Measurements from ENCODE around the gene FBXO22.

FBXO22 gene

DNA sequence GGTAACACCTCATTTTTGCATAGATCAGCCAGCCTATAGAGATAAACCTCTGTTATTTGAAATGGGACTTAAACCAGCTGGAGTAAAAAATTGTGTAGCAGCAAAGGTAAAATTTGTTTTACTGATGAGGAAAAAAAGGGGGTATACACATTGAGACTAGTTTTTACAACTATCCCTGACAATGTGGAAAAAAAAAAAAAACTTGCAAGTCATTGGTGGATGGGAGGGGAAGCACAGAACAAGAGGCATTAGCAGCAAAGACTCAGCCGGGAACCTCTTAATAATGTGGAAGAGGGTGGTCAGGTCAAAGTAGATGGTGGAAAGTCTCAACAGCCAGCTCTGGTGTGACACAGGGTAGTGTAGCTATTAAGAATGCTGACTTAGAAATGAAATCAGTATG is 14.5 kb downstream of the FBXO22 start:
- Histone ChIP-seq H2AFZ (ENCODE audit: low read length) (no peak overlapping the region), H3K4me2 (ENCODE audit: low read length) (no peak overlapping the region), H4K20me1 (ENCODE audit: insufficient read depth, low read length) (no peaks in the 10 kb centered on the region), H3K4me3 (ENCODE audit: low read depth, low read length, poor library complexity, severe bottlenecking) (no peak overlapping the region), H3K9ac (ENCODE audit: low read length) (no peak overlapping the region), H3K27ac (ENCODE audit: low read depth, low read length, poor library complexity, severe bottlenecking) (no peak overlapping the region), H3K79me2 (ENCODE audit: insufficient read depth, low read length) (peaks cover 6% of the 10 kb centered on the region; the same call in 1 of the 2 replicates), H3F3A (ENCODE audit: insufficient read depth, low read length) (no peaks in the 10 kb centered on the region), H3K9me2 (ENCODE audit: low read depth, low read length) (no peaks in the 10 kb centered on the region), H3K27me3 (ENCODE audit: insufficient read depth, low read length) (no peaks in the 10 kb centered on the region), H3K9me3 (ENCODE audit: low read length) (no peaks in the 10 kb centered on the region), H3K4me1 (ENCODE audit: insufficient read depth, low read length, severe bottlenecking) (no peaks in the 10 kb centered on the region), H3K36me3 (ENCODE audit: insufficient read depth, low read length) (peaks cover 70% of the 10 kb centered on the region)
- TF ChIP-seq, protein P1, sequence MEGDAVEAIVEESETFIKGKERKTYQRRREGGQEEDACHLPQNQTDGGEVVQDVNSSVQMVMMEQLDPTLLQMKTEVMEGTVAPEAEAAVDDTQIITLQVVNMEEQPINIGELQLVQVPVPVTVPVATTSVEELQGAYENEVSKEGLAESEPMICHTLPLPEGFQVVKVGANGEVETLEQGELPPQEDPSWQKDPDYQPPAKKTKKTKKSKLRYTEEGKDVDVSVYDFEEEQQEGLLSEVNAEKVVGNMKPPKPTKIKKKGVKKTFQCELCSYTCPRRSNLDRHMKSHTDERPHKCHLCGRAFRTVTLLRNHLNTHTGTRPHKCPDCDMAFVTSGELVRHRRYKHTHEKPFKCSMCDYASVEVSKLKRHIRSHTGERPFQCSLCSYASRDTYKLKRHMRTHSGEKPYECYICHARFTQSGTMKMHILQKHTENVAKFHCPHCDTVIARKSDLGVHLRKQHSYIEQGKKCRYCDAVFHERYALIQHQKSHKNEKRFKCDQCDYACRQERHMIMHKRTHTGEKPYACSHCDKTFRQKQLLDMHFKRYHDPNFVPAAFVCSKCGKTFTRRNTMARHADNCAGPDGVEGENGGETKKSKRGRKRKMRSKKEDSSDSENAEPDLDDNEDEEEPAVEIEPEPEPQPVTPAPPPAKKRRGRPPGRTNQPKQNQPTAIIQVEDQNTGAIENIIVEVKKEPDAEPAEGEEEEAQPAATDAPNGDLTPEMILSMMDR (IDR thresholded peaks at IDR 0.05; ENCODE audit: low read length) = no peak

DNA sequence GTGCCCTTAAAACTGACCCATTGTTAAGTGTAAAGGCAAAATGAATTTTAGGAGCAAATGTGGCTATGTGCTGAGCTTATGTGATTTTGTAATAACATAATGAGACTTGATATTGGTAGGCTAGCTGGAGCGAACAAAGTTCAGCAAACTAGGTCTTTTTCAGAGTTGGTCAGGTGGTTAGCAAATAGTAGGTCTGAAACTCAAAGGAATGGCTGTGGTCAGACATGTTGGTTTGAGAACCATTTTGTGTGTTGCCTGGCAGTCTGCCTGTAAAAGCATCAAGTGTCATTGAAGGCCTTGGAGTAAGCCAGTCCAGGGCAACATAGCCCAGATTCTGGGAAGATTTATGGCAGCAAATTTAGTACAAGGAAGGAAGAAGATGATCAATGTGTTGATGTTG is 16.4 kb downstream of the FBXO22 start:
- Histone ChIP-seq H3K4me1 (ENCODE audit: insufficient read depth, low read length, severe bottlenecking) (no peaks in the 10 kb centered on the region), H3K9ac (ENCODE audit: low read length) (no peak overlapping the region), H3K79me2 (ENCODE audit: insufficient read depth, low read length) (no peaks in the 10 kb centered on the region), H3K27me3 (ENCODE audit: insufficient read depth, low read length) (no peaks in the 10 kb centered on the region), H3K4me2 (ENCODE audit: low read length) (no peak overlapping the region), H4K20me1 (ENCODE audit: insufficient read depth, low read length) (no peaks in the 10 kb centered on the region), H3K9me3 (ENCODE audit: low read length) (no peaks in the 10 kb centered on the region), H3K4me3 (ENCODE audit: low read depth, low read length, poor library complexity, severe bottlenecking) (no peak overlapping the region), H3F3A (ENCODE audit: insufficient read depth, low read length) (no peaks in the 10 kb centered on the region), H3K9me2 (ENCODE audit: low read depth, low read length) (no peaks in the 10 kb centered on the region), H3K36me3 (ENCODE audit: insufficient read depth, low read length) (peaks cover 56% of the 10 kb centered on the region), H3K27ac (ENCODE audit: low read depth, low read length, poor library complexity, severe bottlenecking) (no peak overlapping the region), H2AFZ (ENCODE audit: low read length) (no peak overlapping the region)
- TF ChIP-seq EZH2 (IDR thresholded peaks at IDR 0.05; ENCODE audit: borderline replicate concordance, low read length) = no peak
- TF ChIP-seq, protein P1 (IDR thresholded peaks at IDR 0.05; ENCODE audit: low read length) = no peak

DNA sequence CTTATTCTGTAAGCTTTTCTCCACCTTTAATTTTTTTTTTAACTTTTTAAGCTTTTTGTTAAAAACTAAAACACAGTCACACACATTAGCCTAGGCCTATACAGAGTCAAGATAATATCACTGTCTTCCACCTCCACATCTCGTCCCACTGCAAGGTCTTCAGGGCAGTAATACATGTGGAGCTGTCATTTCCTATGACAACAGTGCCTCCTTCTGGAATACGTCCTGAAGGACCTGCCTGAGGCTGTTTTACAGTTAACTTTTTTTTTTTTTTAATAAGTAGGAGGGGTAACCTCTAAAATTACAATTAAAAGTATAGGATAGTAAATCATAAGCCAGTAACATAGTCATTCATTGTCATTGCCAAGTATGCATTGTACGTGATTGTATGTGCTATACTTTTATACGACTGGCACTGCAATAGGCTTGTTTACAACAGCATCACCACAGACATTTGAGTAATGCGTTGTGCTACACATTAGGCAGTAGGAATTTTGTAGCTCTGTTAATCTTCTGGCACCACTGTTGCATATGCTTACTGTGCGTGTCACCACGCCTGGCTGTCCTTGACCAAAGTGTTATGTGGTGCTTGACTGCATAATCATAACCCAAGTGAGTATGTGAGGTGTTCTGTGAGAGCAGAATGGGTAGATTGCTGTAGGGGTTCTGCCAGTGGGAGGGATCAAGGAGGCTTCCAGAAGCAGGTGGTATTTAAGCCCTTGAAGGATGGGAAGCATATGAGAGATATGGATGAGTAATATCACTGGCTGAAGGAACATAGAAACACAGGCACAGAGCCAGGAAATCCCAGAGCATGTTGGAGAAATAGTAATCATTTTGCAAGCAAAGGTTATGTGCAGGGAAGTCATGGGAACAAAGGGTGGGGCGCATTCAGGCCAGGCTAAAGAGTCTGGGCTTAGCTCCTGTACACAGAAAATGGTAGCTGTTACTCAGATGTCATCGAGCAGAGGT is 18.3 kb downstream of the FBXO22 start:
- H3F3A ChIP-seq (ENCODE audit: insufficient read depth, low read length) = no peaks in the 10 kb centered on the region
- peaks cover 58% of the 10 kb centered on the region for H3K36me3 ChIP-seq (ENCODE audit: insufficient read depth, low read length)
- TF ChIP-seq, protein P1 (IDR thresholded peaks at IDR 0.05; ENCODE audit: low read length) = peak; percentile 36
- no peak for TF ChIP-seq EZH2 (IDR thresholded peaks at IDR 0.05; ENCODE audit: borderline replicate concordance, low read length)
- no peaks in the 10 kb centered on the region for H3K9me2 ChIP-seq (ENCODE audit: low read depth, low read length)
- no peak overlapping the region for H3K27ac ChIP-seq (ENCODE audit: low read depth, low read length, poor library complexity, severe bottlenecking)
- H3K27me3 ChIP-seq (ENCODE audit: insufficient read depth, low read length) = no peaks in the 10 kb centered on the region
- no peaks in the 10 kb centered on the region for H4K20me1 ChIP-seq (ENCODE audit: insufficient read depth, low read length)
- H2AFZ ChIP-seq (ENCODE audit: low read length) = no peak overlapping the region
- H3K4me2 ChIP-seq (ENCODE audit: low read length) = no peak overlapping the region
- H3K79me2 ChIP-seq (ENCODE audit: insufficient read depth, low read length) = no peaks in the 10 kb centered on the region
- H3K9me3 ChIP-seq (ENCODE audit: low read length) = no peaks in the 10 kb centered on the region
- no peak overlapping the region for H3K4me3 ChIP-seq (ENCODE audit: low read depth, low read length, poor library complexity, severe bottlenecking)
- H3K4me1 ChIP-seq (ENCODE audit: insufficient read depth, low read length, severe bottlenecking) = peaks cover 16% of the 10 kb centered on the region
- H3K9ac ChIP-seq (ENCODE audit: low read length) = no peak overlapping the region

All from OCI-LY1 (cell line).